Loucy (cell line): ENCODE measurements around the gene MYOZ3.

ENCODE experiments used
- H2AFZ ChIP-seq: fragments of 200-600 bp; sonication (generic); 2 replicates; pipeline ENCODE4 v1.6.0; 2016; ENCODE audit warnings: antibody characterized with exemption, mild to moderate bottlenecking, low read length, moderate library complexity
- H3F3A ChIP-seq: fragments of 200-600 bp; 2 replicates; pipeline ENCODE4 v1.6.0; 2016; ENCODE audit warnings: antibody characterized with exemption, low read depth, mild to moderate bottlenecking
- H3K27me3 ChIP-seq: fragments of 200-600 bp; sonication (generic); 2 replicates; pipeline ENCODE4 v1.6.1; 2014; ENCODE audit warnings: low read length, mild to moderate bottlenecking; ENCODE audit not compliant: insufficient read depth, poor library complexity, severe bottlenecking
- H3K36me3 ChIP-seq: fragments of 200-600 bp; sonication (generic); 2 replicates; pipeline ENCODE4 v1.6.1; 2016; ENCODE audit warnings: low read length; ENCODE audit not compliant: insufficient read depth
- H3K4me1 ChIP-seq: fragments of 200-600 bp; sonication (generic); 2 replicates; pipeline ENCODE4 v1.5.1; 2014; ENCODE audit warnings: low read length, mild to moderate bottlenecking; ENCODE audit not compliant: insufficient read depth, poor library complexity, severe bottlenecking
- H3K4me2 ChIP-seq: fragments of 200-600 bp; sonication (generic); 2 replicates; pipeline ENCODE4 v1.6.0; 2014; ENCODE audit warnings: antibody characterized with exemption, low read length, low read depth, mild to moderate bottlenecking; ENCODE audit not compliant: poor library complexity, severe bottlenecking
- H3K4me3 ChIP-seq: fragments of 200-600 bp; sonication (generic); 2 replicates; pipeline ENCODE4 v1.5.1; 2014; ENCODE audit warnings: low read length, mild to moderate bottlenecking, mixed read lengths; ENCODE audit not compliant: poor library complexity, severe bottlenecking
- H3K79me2 ChIP-seq: fragments of 200-600 bp; sonication (generic); 2 replicates; pipeline ENCODE4 v1.6.1; 2014; ENCODE audit warnings: low read length; ENCODE audit not compliant: insufficient read depth
- H3K9ac ChIP-seq: fragments of 200-600 bp; sonication (generic); 2 replicates; pipeline ENCODE4 v1.6.0; 2014; ENCODE audit warnings: mild to moderate bottlenecking, low read depth, low read length, moderate library complexity; ENCODE audit not compliant: poor library complexity, severe bottlenecking
- H3K9me2 ChIP-seq: fragments of 200-600 bp; sonication (generic); replicated peaks from 2 replicates; pipeline ENCODE4 v1.6.1; 2016; ENCODE audit warnings: low read depth, low read length, mixed read lengths
- H3K9me3 ChIP-seq: fragments of 200-600 bp; sonication (generic); 2 replicates; pipeline ENCODE4 v1.6.1; 2014; ENCODE audit warnings: mild to moderate bottlenecking, antibody characterized with exemption, low read length, low read depth; ENCODE audit not compliant: insufficient read depth
- H4K20me1 ChIP-seq: fragments of 200-600 bp; sonication (generic); 2 replicates; pipeline ENCODE4 v1.6.0; 2014; ENCODE audit warnings: antibody characterized with exemption, low read length, mild to moderate bottlenecking; ENCODE audit not compliant: insufficient read depth, poor library complexity, severe bottlenecking
- CTCF ChIP-seq: fragments of 200-600 bp; sonication (generic); conservative IDR thresholded peaks from 2 replicates; pipeline ENCODE4 v1.5.1; 2014; ENCODE audit warnings: mild to moderate bottlenecking, antibody characterized with exemption, low read length
- EZH2phosphoT487 ChIP-seq: fragments of 200-600 bp; IDR thresholded peaks from 2 replicates; pipeline ENCODE4 v1.6.1; 2018; ENCODE audit warnings: antibody characterized with exemption, mild to moderate bottlenecking, moderate library complexity, borderline replicate concordance

MYOZ3 gene

DNA sequence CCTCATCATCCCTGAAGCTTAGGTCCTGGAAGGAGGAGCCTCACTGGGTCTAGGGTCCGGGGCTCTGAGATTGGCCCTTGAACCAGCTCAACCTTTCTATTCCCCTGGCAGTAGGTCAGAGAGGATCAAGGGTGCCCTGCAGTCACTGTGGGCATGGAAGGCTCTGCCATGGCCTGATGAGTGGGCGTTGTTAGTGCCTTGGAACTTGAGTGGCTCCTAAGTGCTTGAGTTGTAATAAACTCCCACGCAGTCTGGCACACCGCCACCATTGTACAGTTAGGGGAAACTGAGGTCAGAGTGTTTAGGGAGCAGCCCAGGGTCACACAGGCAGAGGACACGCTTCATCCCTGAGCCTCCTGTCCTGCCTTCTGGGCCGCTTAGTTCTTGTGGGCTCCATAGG lies 31.0 kb upstream of the MYOZ3 start:
- no peaks in the 10 kb centered on the region for H3K79me2 ChIP-seq
- no peaks in the 10 kb centered on the region for H3K36me3 ChIP-seq
- H3K4me2 ChIP-seq: no peak overlapping the region
- TF ChIP-seq EZH2phosphoT487 (no peak), CTCF (no peak)
- no peaks in the 10 kb centered on the region for H3K4me1 ChIP-seq
- H2AFZ ChIP-seq: no peak overlapping the region
- no peaks in the 10 kb centered on the region for H4K20me1 ChIP-seq
- H3K4me3 ChIP-seq: no peak overlapping the region
- no peaks in the 10 kb centered on the region for H3K9me3 ChIP-seq
- no peaks in the 10 kb centered on the region for H3F3A ChIP-seq
- no peaks in the 10 kb centered on the region for H3K9me2 ChIP-seq
- H3K9ac ChIP-seq: no peak overlapping the region
- no peaks in the 10 kb centered on the region for H3K27me3 ChIP-seq

DNA sequence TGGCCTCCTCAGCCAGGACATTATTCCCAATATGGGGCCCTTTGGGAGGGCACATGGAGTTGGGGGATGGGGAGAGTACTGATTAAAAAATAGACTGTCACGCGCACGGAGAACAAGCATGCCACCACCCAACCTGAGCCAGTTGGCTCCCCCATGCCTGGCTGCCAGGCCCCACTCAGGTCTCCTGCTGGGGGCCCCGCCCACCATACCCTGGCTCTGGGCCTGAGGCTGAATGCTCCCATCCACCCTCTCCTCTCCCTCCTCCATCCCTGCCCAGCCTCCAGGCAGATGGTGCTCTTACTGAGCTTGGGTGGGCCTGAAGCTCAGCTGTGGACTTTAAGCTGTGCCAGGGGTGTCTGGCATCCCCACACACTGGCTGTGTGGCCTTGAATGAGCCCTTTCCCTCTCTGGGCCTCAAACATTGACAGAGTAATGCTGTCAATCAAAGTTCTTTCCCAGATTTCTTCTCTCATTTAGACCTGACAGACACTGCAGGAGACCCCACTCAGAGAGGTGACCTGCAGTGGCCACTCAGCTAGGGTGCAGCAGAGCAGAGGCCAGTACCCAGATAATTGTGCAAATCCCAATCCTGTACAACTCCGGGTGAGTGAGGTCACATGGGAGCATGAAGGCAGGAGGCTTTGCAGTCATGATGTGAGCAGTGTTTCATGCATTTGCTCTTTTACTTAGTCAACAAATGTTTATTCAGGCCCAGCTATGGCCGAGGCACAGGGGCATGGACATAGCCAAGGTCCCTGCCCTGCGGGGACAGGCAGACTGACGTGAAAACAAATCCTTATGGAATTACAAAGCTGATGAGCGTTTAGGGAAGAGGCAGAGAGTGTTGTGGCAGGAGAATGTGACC lies 30.4 kb upstream of the MYOZ3 start:
- Histone ChIP-seq H3K9me3 (no peaks in the 10 kb centered on the region), H3K4me2 (no peak overlapping the region), H3K4me3 (no peak overlapping the region), H3K9ac (no peak overlapping the region), H3K36me3 (no peaks in the 10 kb centered on the region), H2AFZ (no peak overlapping the region), H3K79me2 (no peaks in the 10 kb centered on the region), H3K9me2 (no peaks in the 10 kb centered on the region), H3K27me3 (no peaks in the 10 kb centered on the region), H4K20me1 (no peaks in the 10 kb centered on the region), H3F3A (no peaks in the 10 kb centered on the region), H3K4me1 (no peaks in the 10 kb centered on the region)
- TF ChIP-seq EZH2phosphoT487: no peak
- TF ChIP-seq CTCF: no peak

DNA sequence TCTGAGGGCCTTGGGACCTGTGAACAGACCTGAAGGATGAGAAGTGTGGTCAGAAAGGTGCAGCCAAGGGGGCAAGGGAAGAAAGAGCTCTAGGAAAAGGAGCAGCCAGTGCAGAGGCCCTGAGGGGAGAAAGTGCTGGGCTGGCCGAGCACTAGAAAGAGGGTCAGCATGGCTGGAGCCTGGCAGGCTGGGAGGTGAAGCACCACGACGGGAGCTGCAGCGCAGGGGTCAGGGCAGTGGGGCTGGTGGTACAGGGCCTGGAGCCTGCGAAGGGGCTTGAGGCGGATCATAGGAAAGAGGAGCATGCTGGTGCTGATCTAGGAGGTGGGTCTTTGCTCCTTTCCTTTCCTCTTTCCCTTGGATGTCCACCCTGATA lies 29.7 kb upstream of the MYOZ3 start:
- no peak overlapping the region for H3K4me3 ChIP-seq
- no peaks in the 10 kb centered on the region for H3K9me2 ChIP-seq
- H3K36me3 ChIP-seq: no peaks in the 10 kb centered on the region
- no peaks in the 10 kb centered on the region for H3F3A ChIP-seq
- no peaks in the 10 kb centered on the region for H3K27me3 ChIP-seq
- H3K9ac ChIP-seq: no peak overlapping the region
- no peaks in the 10 kb centered on the region for H3K4me1 ChIP-seq
- H3K9me3 ChIP-seq: no peaks in the 10 kb centered on the region
- H3K4me2 ChIP-seq: no peak overlapping the region
- no peaks in the 10 kb centered on the region for H3K79me2 ChIP-seq
- no peaks in the 10 kb centered on the region for H4K20me1 ChIP-seq
- no peak overlapping the region for H2AFZ ChIP-seq
- TF ChIP-seq CTCF (no peak), EZH2phosphoT487 (no peak)
